NCI-H187 treated with DMSO at 0.1 percent for 48 hours (cell line): ENCODE results near the gene CTNNAL1.
"Not testable (repeated sequence)": the region's sequence is repeated elsewhere in the genome, so short reads cannot be mapped to it uniquely, and the experiment has no call there.

ENCODE experiments used
- DNase-seq: peaks from one replicate; lab custom pipeline; 2025; lab: John Stamatoyannopoulos, UW

The CTNNAL1 gene

GRCh38 chr9:108983885-108984284 lies 29.4 kb downstream of the CTNNAL1 start:
- DNase-seq = no peak

GRCh38 chr9:108980893-108981292 lies 32.4 kb downstream of the CTNNAL1 start:
- no peak for DNase-seq

- no peak for DNase-seq
Observed at GRCh38 chr9:108978205-108978604, 35.1 kb downstream of the CTNNAL1 start.

- no peak for DNase-seq
Observed at GRCh38 chr9:108973895-108974294, 39.4 kb downstream of the CTNNAL1 start.

- no peak for DNase-seq
Observed at GRCh38 chr9:108972626-108973209, 40.6 kb downstream of the CTNNAL1 start.

GRCh38 chr9:108972186-108972585 lies 41.1 kb downstream of the CTNNAL1 start:
- no peak for DNase-seq

- not testable (repeated sequence) for DNase-seq
Observed at GRCh38 chr9:108971392-108971791, 41.9 kb downstream of the CTNNAL1 start.

- DNase-seq = no peak
Observed at GRCh38 chr9:108967916-108968315, 45.4 kb downstream of the CTNNAL1 start.

GRCh38 chr9:108963459-108964143 lies 49.7 kb downstream of the CTNNAL1 start:
- DNase-seq = no peak

- DNase-seq = no peak
Observed at GRCh38 chr9:108961151-108961550, 52.1 kb downstream of the CTNNAL1 start.

- DNase-seq = no peak
Observed at GRCh38 chr9:108960331-108960730, 53.0 kb downstream of the CTNNAL1 start.

GRCh38 chr9:108956631-108957026 lies 56.7 kb downstream of the CTNNAL1 start:
- no peak for DNase-seq

- no peak for DNase-seq
Observed at GRCh38 chr9:108956022-108956630, 57.2 kb downstream of the CTNNAL1 start.

GRCh38 chr9:108953983-108954574 lies 59.2 kb downstream of the CTNNAL1 start:
- no peak for DNase-seq

- DNase-seq = no peak
Observed at GRCh38 chr9:108951578-108951977, 61.7 kb downstream of the CTNNAL1 start.

GRCh38 chr9:108950168-108950567 lies 63.1 kb downstream of the CTNNAL1 start:
- no peak for DNase-seq

- DNase-seq = no peak
Observed at GRCh38 chr9:108939975-108940374, 73.3 kb downstream of the CTNNAL1 start.

GRCh38 chr9:108937561-108938305 lies 75.6 kb downstream of the CTNNAL1 start:
- DNase-seq = no peak

GRCh38 chr9:108934323-108934893 lies 78.9 kb downstream of the CTNNAL1 start, which contains the start of gene ABITRAM:
Gene ABITRAM (plus strand): TSS chr9:108934400. CDS start chr9:108934487, 87 bp downstream.
- DNase-seq = peak; percentile 1

- DNase-seq = peak; percentile 4
Observed at GRCh38 chr9:108933718-108934322, 79.5 kb downstream of the CTNNAL1 start, which contains the start of gene ELP1. Gene ELP1 (minus strand): TSS chr9:108934124. CDS start chr9:108931146, 2,978 bp downstream.

- DNase-seq = no peak
Observed at GRCh38 chr9:108933231-108933717, 80.0 kb downstream of the CTNNAL1 start.
